ENCODE data around the gene CLEC4A. TPM values are rescaled to one million over a fixed set of nuclear protein-coding genes. Genes with fewer than 3 reads are reported as not detected.

The CLEC4A gene
- total and polyA plus RNA-seq, 10 of the 15 experiments (the other 5 are each of a cell fraction or from before 2014, with no cell fraction given): 0.62 to 2.1 (median 1.1) TPM

DNA sequence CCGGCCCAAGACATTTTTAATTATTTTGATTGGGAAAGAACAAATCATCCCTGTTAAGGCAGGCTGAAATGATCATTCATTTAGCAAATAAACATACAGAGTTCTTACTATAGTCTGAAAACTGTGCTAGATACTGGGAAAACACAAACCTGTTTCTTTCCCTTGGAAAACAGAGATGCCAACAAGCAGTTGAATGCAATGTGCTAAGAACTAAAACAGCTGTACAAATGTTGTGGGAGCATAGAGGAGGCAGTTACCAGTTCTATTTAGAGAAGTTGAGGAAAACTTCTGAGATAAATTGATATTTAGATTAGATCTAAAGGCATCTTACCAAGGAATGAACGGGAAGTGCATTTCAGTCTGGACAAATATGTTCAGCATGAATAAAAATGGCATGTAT lies 44.5 kb upstream of the CLEC4A start:
- WGBS (ENCODE audit: insufficient coverage, insufficient replicate concordance, low lambda C conversion rate, missing lambda C conversion rate): 100% methylated on average over 2 of the region's 2 CpGs
- RAD21 ChIA-PET (ENCODE audit: unreplicated experiment): interaction anchor here (1.2 to 3.0 kb wide), 10 partner anchors 9 to 247 kb away, joined by 3 to 14 read pairs (median 6); no protein-coding TSS in a partner anchor
- H3K27ac ChIP-seq (ENCODE audit: control insufficient read depth, insufficient read depth): no peak overlapping the region
- peaks cover 8% of the 10 kb centered on the region; the same call in 1 of the 2 replicates for H3K4me1 ChIP-seq (ENCODE audit: control insufficient read depth, insufficient read depth, low read length)
- H3K4me2 ChIP-seq (ENCODE audit: control insufficient read depth, insufficient read depth): no peak overlapping the region
- no peaks in the 10 kb centered on the region for H4K20me1 ChIP-seq (ENCODE audit: control insufficient read depth, insufficient read depth)
- H3K9ac ChIP-seq (ENCODE audit: control insufficient read depth, insufficient read depth, low read length): no peak overlapping the region
- BruUV-seq (replicated peaks): no TSS peak
- CTCF ChIA-PET: interaction anchor here (0.9 to 7.9 kb wide), 14 partner anchors 9 to 401 kb away, joined by 4 to 115 read pairs (median 5); partner anchors contain the start of genes C3AR1, FOXJ2 and SLC2A3
- H3K4me3 ChIP-seq: no peak overlapping the region
- SMC1A ChIA-PET (ENCODE audit: uncharacterized antibody, unreplicated experiment): interaction anchor here (0.6 to 1.8 kb wide), 14 partner anchors 10 to 219 kb away, joined by 3 to 14 read pairs (median 4); no protein-coding TSS in a partner anchor
- POLR2A ChIA-PET: interaction anchor here (2.7 kb wide), 1 partner anchor 9 kb away, joined by 13 read pairs; no protein-coding TSS in a partner anchor
- H3K9me3 ChIP-seq (replicated peaks; ENCODE audit: control insufficient read depth, insufficient read depth, low read length): no peaks in the 10 kb centered on the region
- no peak for FAIRE-seq
- in situ Hi-C loops (cut with MboI) (no loop called here), intact Hi-C loops (cut with micrococcal nuclease; ENCODE audit: unreplicated experiment) (loop anchor here (1.0 to 10.0 kb wide), 2 partner anchors 33 to 214 kb away; no protein-coding TSS in a partner anchor)
- no peaks in the 10 kb centered on the region for H3K27me3 ChIP-seq (replicated peaks in 1 of 2; ENCODE audit: control insufficient read depth in 2 of 2, insufficient read depth in 2 of 2, low read length in 1 of 2)
- H2AFZ ChIP-seq (ENCODE audit: control insufficient read depth, low read depth, low read length): no peak overlapping the region
- H3K79me2 ChIP-seq (ENCODE audit: control insufficient read depth, insufficient read depth, low read length): peaks cover 27% of the 10 kb centered on the region
- no peak for ATAC-seq
- no peak for DNase-seq (ENCODE audit: low read depth, low spot score)
- H3K36me3 ChIP-seq (ENCODE audit: control insufficient read depth in 2 of 2, insufficient read depth in 2 of 2, low read length in 1 of 2): no peaks in the 10 kb centered on the region
- no peak for TF ChIP-seq MYB (IDR thresholded peaks at IDR 0.05; ENCODE audit: borderline replicate concordance, low read depth, low read length)
- TF ChIP-seq, protein P1, sequence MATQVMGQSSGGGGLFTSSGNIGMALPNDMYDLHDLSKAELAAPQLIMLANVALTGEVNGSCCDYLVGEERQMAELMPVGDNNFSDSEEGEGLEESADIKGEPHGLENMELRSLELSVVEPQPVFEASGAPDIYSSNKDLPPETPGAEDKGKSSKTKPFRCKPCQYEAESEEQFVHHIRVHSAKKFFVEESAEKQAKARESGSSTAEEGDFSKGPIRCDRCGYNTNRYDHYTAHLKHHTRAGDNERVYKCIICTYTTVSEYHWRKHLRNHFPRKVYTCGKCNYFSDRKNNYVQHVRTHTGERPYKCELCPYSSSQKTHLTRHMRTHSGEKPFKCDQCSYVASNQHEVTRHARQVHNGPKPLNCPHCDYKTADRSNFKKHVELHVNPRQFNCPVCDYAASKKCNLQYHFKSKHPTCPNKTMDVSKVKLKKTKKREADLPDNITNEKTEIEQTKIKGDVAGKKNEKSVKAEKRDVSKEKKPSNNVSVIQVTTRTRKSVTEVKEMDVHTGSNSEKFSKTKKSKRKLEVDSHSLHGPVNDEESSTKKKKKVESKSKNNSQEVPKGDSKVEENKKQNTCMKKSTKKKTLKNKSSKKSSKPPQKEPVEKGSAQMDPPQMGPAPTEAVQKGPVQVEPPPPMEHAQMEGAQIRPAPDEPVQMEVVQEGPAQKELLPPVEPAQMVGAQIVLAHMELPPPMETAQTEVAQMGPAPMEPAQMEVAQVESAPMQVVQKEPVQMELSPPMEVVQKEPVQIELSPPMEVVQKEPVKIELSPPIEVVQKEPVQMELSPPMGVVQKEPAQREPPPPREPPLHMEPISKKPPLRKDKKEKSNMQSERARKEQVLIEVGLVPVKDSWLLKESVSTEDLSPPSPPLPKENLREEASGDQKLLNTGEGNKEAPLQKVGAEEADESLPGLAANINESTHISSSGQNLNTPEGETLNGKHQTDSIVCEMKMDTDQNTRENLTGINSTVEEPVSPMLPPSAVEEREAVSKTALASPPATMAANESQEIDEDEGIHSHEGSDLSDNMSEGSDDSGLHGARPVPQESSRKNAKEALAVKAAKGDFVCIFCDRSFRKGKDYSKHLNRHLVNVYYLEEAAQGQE (IDR thresholded peaks at IDR 0.05; ENCODE audit: low read depth, low read length): no peak
- no peak for TF ChIP-seq TBL1XR1 (IDR thresholded peaks at IDR 0.05; ENCODE audit: low read depth, low read length)
- TF ChIP-seq RBBP5 (conservative IDR thresholded peaks at IDR 0.05): no peak
- TF ChIP-seq BCL11A (IDR thresholded peaks at IDR 0.05; ENCODE audit: low read depth, low read length): no peak
- TF ChIP-seq, protein P2, sequence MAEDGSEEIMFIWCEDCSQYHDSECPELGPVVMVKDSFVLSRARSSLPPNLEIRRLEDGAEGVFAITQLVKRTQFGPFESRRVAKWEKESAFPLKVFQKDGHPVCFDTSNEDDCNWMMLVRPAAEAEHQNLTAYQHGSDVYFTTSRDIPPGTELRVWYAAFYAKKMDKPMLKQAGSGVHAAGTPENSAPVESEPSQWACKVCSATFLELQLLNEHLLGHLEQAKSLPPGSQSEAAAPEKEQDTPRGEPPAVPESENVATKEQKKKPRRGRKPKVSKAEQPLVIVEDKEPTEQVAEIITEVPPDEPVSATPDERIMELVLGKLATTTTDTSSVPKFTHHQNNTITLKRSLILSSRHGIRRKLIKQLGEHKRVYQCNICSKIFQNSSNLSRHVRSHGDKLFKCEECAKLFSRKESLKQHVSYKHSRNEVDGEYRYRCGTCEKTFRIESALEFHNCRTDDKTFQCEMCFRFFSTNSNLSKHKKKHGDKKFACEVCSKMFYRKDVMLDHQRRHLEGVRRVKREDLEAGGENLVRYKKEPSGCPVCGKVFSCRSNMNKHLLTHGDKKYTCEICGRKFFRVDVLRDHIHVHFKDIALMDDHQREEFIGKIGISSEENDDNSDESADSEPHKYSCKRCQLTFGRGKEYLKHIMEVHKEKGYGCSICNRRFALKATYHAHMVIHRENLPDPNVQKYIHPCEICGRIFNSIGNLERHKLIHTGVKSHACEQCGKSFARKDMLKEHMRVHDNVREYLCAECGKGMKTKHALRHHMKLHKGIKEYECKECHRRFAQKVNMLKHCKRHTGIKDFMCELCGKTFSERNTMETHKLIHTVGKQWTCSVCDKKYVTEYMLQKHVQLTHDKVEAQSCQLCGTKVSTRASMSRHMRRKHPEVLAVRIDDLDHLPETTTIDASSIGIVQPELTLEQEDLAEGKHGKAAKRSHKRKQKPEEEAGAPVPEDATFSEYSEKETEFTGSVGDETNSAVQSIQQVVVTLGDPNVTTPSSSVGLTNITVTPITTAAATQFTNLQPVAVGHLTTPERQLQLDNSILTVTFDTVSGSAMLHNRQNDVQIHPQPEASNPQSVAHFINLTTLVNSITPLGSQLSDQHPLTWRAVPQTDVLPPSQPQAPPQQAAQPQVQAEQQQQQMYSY (CRISPR knock-in tag; IDR thresholded peaks at IDR 0.05): no peak
- TF ChIP-seq, protein P3, sequence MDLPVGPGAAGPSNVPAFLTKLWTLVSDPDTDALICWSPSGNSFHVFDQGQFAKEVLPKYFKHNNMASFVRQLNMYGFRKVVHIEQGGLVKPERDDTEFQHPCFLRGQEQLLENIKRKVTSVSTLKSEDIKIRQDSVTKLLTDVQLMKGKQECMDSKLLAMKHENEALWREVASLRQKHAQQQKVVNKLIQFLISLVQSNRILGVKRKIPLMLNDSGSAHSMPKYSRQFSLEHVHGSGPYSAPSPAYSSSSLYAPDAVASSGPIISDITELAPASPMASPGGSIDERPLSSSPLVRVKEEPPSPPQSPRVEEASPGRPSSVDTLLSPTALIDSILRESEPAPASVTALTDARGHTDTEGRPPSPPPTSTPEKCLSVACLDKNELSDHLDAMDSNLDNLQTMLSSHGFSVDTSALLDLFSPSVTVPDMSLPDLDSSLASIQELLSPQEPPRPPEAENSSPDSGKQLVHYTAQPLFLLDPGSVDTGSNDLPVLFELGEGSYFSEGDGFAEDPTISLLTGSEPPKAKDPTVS (IDR thresholded peaks at IDR 0.05; ENCODE audit: low read depth, low read length): no peak
- TF ChIP-seq ASH2L (IDR thresholded peaks at IDR 0.05; ENCODE audit: borderline replicate concordance, low read depth): no peak
- TF ChIP-seq DPF2 (IDR thresholded peaks at IDR 0.05): no peak
- TF ChIP-seq, protein P4, sequence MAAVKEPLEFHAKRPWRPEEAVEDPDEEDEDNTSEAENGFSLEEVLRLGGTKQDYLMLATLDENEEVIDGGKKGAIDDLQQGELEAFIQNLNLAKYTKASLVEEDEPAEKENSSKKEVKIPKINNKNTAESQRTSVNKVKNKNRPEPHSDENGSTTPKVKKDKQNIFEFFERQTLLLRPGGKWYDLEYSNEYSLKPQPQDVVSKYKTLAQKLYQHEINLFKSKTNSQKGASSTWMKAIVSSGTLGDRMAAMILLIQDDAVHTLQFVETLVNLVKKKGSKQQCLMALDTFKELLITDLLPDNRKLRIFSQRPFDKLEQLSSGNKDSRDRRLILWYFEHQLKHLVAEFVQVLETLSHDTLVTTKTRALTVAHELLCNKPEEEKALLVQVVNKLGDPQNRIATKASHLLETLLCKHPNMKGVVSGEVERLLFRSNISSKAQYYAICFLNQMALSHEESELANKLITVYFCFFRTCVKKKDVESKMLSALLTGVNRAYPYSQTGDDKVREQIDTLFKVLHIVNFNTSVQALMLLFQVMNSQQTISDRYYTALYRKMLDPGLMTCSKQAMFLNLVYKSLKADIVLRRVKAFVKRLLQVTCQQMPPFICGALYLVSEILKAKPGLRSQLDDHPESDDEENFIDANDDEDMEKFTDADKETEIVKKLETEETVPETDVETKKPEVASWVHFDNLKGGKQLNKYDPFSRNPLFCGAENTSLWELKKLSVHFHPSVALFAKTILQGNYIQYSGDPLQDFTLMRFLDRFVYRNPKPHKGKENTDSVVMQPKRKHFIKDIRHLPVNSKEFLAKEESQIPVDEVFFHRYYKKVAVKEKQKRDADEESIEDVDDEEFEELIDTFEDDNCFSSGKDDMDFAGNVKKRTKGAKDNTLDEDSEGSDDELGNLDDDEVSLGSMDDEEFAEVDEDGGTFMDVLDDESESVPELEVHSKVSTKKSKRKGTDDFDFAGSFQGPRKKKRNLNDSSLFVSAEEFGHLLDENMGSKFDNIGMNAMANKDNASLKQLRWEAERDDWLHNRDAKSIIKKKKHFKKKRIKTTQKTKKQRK (IDR thresholded peaks at IDR 0.05; ENCODE audit: low read depth, low read length): no peak
- no peak for TF ChIP-seq SIN3A (IDR thresholded peaks at IDR 0.05; ENCODE audit: low read depth, low read length)
- no peak for TF ChIP-seq PAX5 (IDR thresholded peaks at IDR 0.05; ENCODE audit: borderline replicate concordance, low read depth, low read length)
